ENCODE results near the gene DAZAP1.

The DAZAP1 gene

GRCh38 chr19:1440418-1440801 is 33.0 kb downstream of the DAZAP1 start:
- no peak for DNase-seq (ENCODE audit: extremely low read depth, low read depth)
- TF ChIP-seq CTCF (IDR thresholded peaks at IDR 0.05; ENCODE audit: low read depth, low read length, missing control alignments) = no peak
- H3K4me3 ChIP-seq (replicated peaks; ENCODE audit: low read depth, low read length) = peak overlapping the region; percentile 95

- no peak for DNase-seq (ENCODE audit: extremely low read depth, low read depth)
- H3K4me3 ChIP-seq (replicated peaks; ENCODE audit: low read depth, low read length) = peak overlapping the region; percentile 95
- no peak for TF ChIP-seq CTCF (IDR thresholded peaks at IDR 0.05; ENCODE audit: low read depth, low read length, missing control alignments)
Observed at GRCh38 chr19:1441022-1441426, 33.6 kb downstream of the DAZAP1 start.

GRCh38 chr19:1441677-1442438 is 34.5 kb downstream of the DAZAP1 start:
- H3K4me3 ChIP-seq (replicated peaks; ENCODE audit: low read depth, low read length) = no peak overlapping the region
- DNase-seq (ENCODE audit: extremely low read depth, low read depth) = no peak
- no peak for TF ChIP-seq CTCF (IDR thresholded peaks at IDR 0.05; ENCODE audit: low read depth, low read length, missing control alignments)

GRCh38 chr19:1445185-1445931 is 38.0 kb downstream of the DAZAP1 start:
- no peak overlapping the region for H3K4me3 ChIP-seq (replicated peaks; ENCODE audit: low read depth, low read length)
- DNase-seq (ENCODE audit: extremely low read depth, low read depth) = no peak
- peak; percentile 71 for TF ChIP-seq CTCF (IDR thresholded peaks at IDR 0.05; ENCODE audit: low read depth, low read length, missing control alignments)

GRCh38 chr19:1445932-1446712 is 38.7 kb downstream of the DAZAP1 start:
- DNase-seq (ENCODE audit: extremely low read depth, low read depth) = no peak
- TF ChIP-seq CTCF (IDR thresholded peaks at IDR 0.05; ENCODE audit: low read depth, low read length, missing control alignments) = no peak

GRCh38 chr19:1446713-1447481 is 39.5 kb downstream of the DAZAP1 start:
- no peak overlapping the region for H3K4me3 ChIP-seq (replicated peaks; ENCODE audit: low read depth, low read length)
- TF ChIP-seq CTCF (IDR thresholded peaks at IDR 0.05; ENCODE audit: low read depth, low read length, missing control alignments) = no peak
- DNase-seq (ENCODE audit: extremely low read depth, low read depth) = no peak

More at GRCh38 chr19:1445932-1446712, 38.7 kb downstream of the DAZAP1 start:
- no peak overlapping the region for H3K4me3 ChIP-seq (replicated peaks; ENCODE audit: low read depth, low read length)

Data from HFF-Myc (cell line).